Coronary artery (tissue), 2 donors: ENCODE data around the gene TTLL13.

Experiments used
- DNase-seq: peaks from one replicate; pipeline ENCODE4 v3.0.0-alpha.2; 2017; ENCODE audit warnings: low spot score
- H3K27ac ChIP-seq, 2 donors: fragments of 200-600 bp; sonication (generic); one replicate each; pipeline ENCODE4 v1.5.1; 2016 to 2019
- H3K4me3 ChIP-seq: fragments of 200-600 bp; sonication (generic); 2 replicates; pipeline ENCODE4 v1.5.1; 2016; ENCODE audit warnings: mild to moderate bottlenecking, moderate library complexity
- TF ChIP-seq, protein P1 (sequence below): fragments of 200-600 bp; sonication (generic); IDR thresholded peaks from one replicate; pipeline ENCODE4 v1.5.1; 2019; ENCODE audit warnings: antibody characterized with exemption

Gene TTLL13

DNA sequence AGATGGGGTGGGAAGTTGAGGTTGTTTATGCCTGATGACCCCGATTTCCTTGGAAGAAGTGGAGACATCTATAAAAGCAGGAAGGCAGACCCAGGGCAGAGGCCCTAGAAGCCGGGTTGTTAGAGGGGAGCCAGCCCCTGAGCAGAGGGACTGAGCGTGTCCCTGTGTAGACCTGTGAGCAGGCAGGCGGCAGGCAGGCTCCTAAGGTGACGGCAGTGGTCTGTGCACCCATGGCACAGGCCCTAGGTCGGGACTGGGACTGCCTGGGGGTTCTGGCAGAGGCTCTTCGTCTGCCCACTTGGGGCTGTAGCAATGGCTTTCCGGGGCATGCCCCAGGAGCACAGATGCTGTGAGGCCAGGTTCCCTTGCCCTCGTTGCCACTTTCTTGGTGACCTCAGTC, 38.3 kb upstream of the TTLL13 start:
- TF ChIP-seq, protein P1, sequence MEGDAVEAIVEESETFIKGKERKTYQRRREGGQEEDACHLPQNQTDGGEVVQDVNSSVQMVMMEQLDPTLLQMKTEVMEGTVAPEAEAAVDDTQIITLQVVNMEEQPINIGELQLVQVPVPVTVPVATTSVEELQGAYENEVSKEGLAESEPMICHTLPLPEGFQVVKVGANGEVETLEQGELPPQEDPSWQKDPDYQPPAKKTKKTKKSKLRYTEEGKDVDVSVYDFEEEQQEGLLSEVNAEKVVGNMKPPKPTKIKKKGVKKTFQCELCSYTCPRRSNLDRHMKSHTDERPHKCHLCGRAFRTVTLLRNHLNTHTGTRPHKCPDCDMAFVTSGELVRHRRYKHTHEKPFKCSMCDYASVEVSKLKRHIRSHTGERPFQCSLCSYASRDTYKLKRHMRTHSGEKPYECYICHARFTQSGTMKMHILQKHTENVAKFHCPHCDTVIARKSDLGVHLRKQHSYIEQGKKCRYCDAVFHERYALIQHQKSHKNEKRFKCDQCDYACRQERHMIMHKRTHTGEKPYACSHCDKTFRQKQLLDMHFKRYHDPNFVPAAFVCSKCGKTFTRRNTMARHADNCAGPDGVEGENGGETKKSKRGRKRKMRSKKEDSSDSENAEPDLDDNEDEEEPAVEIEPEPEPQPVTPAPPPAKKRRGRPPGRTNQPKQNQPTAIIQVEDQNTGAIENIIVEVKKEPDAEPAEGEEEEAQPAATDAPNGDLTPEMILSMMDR = no peak
- Histone ChIP-seq H3K4me3 (no peak overlapping the region), H3K27ac (peak overlapping the region in 1 of 2 donors; percentile 58)
- DNase-seq = no peak

DNA sequence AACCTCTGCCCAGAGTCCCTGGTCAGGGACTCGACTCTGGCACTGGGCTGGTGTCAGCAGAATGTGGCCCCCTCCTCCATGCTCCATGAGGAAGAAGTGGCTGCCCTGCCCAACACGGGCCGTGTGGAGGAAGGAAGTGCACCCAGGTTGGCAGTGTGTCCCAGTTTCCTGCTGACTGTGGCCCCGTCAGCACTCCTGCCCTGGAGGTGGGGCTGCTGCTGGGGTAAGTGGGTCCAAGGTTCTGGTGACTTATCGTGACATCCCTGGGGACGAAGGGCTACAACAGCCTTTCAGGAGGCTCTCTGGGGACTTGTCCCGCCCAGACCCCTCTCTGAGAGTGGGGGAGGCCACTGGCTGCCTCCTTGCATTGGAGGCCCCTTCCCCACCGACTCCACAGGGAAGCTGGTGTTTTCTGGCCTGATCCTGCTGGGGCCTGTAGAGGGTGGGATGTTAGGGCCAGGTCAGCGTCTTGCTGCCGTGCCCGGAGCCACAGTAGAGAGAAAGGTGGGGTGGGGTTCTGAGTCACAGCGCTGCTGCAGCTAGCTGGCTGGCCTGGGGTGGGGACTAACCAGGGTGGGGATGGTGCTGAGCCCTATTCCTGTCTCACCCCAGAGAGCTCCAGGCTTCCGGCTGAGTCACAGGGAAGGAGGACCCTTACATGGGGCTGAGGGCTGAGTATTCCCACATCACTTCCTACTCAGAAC, 37.8 kb upstream of the TTLL13 start:
- Histone ChIP-seq H3K27ac (peak overlapping the region in 1 of 2 donors; percentile 58), H3K4me3 (peak overlapping the region; percentile 30)
- no peak for DNase-seq
- TF ChIP-seq, protein P1 = no peak

DNA sequence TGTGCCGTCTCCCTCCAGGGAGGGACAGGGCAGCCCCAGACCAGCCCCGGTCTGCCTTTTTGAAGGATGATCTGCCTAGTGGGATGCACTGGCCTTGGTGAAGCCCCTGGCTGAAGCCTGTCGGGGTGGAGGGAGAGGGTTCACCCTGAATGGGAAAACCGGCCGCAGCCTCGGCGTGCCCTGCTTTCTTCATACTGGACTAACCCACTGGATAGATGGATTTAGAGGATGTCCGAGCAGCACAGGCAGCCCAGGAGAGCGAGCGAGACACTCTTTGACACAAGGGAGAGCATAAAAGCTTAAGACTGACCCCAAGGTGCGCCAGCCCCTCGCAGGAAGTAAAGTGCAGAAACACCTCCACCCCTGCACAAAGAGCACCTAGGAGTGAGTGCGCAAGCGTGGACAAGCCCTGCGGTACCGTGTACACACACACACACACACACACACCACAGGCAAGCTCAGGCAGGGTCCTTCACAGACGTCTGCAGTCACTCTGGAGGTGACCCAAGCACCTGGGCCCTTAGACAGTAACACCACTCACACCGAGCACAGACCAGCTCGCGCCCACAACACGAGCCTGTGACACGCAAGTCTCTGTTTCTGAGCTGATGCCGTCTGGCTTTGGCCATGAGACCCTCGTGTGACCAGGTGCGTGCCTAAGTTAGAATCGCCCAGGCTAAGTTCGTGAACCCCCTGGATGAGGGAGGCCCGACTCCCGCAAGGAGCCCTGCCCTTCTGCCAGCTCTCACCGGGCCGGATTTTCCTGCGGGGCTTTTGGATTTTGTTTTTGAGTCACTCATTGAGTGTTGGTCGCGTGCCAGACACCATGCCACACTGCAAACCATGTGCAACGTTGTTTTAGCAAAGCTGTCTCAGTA, 36.9 kb upstream of the TTLL13 start:
- TF ChIP-seq, protein P1 = no peak
- Histone ChIP-seq H3K27ac (peak overlapping the region in 1 of 2 donors; percentile 58), H3K4me3 (peak overlapping the region; percentile 30)
- no peak for DNase-seq

DNA sequence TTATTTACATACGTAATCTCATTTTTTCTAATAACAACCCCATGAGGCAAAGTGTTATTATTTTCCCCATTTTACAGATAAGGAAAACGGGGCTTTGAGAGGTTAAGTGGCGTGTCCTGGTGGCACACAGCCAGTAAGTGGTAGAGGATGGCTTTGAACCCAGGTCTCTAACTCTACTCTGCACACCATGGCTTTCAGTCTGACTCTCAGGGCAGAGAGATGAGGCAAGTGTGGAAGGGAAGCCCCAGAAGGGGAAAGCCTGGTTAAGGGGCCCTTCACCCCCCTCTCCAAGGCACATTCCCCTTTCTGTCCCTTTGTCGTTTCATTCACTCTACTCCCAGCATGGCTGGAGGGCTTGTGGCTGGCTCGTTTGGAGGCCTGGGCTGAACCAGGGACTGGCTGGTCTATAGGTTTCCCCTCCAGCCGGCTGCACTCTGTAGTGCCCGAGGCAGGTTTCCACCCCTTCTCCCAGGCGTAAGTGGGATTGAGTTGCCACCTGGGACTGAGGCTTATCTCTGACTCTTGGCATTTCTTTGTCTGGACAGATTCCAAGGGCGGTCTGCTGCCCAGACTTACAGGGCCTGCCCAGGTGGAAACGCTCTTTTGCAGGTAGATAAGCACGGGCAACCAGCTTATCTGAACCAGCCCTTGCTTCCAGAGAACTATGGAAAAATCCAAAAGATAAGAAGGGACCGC, 36.1 kb upstream of the TTLL13 start:
- no peak overlapping the region for H3K4me3 ChIP-seq
- no peak overlapping the region for H3K27ac ChIP-seq
- DNase-seq = no peak
- TF ChIP-seq, protein P1 = no peak

DNA sequence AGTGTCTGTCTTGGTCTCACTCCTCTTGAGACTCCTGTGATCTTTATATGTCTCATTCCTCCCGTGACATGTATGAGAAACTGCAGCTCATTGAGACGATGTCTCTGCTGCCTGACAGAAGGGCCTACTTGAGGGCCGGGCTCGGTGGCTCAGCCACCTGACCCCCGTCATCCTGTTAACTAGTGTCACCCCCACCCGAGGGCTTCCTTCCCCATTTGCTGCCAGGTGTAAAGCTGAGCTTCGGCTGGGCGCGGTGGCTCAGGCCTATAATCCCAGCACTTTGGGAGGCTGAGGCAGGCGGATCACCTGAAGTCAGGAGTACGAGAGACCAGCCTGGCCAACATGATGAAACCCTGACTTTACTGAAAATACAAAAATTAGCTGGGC, 35.5 kb upstream of the TTLL13 start:
- Histone ChIP-seq H3K27ac (no peak overlapping the region), H3K4me3 (no peak overlapping the region)
- DNase-seq = no peak
- TF ChIP-seq, protein P1 = no peak

DNA sequence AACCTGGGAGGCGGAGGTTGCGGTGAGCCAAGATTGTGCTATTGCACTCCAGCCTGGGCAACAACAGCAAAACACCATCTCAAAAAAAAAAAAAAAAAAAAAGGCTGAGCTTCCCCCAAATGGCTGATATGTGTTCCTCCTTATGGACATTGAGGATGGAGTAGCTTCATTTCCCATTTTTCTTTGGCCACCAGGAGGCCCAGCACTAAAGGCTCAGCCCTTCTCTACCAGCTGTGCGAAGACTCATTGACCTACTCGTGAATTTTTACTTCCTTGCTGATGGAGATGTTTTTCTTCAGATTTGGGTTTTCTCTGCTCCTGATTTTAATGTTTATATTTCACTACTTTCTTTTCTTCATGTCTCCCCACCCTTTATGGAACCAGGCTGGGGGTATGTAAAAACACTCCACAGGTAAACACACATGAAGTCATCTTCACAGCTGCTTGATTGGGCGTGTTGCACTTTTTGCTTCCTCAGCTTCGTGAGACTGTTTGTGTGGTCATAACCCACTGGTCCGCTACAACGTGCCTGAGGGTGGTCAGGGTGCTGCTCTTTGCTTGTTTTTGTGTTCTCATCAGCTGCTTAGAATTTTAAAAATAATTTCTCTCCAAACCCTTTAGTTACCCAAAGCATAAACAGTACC, 34.7 kb upstream of the TTLL13 start:
- Histone ChIP-seq H3K27ac (no peak overlapping the region), H3K4me3 (no peak overlapping the region)
- no peak for DNase-seq
- TF ChIP-seq, protein P1 = no peak
